ENCODE measurements around the gene LZTS2. TPM values are rescaled to one million over a fixed set of nuclear protein-coding genes. Genes with fewer than 3 reads are reported as not detected.
A peak's percentile ranks its signal among the peaks of the same experiment; 100 is the strongest.

Gene LZTS2
- total and polyA plus RNA-seq, 2 experiments from 2014 or later = 73.6 to 90.7 TPM

DNA sequence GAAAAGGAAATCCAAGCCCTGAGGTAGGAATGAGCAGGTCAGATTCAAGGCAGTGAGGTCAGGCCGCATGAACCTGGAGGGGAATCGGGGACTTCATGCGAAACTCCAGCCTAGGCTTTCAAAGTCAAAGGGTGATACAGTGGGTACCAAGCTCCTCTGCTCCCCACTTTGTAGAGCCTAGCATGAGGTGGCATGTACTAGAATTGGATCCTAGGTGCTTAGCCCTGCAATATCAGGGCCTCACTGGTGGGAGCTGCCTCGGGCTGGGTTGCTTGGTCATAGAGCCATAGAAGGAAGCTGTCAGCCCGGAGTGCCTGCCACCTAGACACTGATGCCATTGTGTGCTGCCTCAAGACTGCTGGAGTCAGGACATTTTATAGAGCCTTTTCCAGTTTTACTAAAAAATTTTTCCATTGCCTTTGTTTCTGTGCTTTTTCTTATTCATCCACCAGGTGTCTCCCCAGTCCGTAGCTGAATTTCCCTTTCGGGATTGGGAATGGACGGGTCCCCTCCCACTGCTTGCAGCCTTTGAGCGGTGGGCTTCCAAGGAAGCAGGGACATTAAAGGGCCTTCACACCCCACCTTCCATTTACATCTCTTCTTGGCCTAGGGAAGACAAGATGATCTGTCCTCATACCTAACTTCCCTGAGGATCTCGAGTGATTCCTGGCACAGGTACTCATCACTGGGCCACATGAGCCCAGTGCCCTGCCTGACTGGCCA lies 5.5 kb upstream of the LZTS2 start:
- H4K20me1 ChIP-seq (ENCODE audit: insufficient read depth, poor library complexity, severe bottlenecking) = no peaks in the 10 kb centered on the region
- no peaks in the 10 kb centered on the region for H3K27me3 ChIP-seq
- DNase-seq (ENCODE audit: low spot score) = peak; percentile 66
- H3K9me2 ChIP-seq (replicated peaks; ENCODE audit: insufficient read depth) = no peaks in the 10 kb centered on the region
- no peaks in the 10 kb centered on the region for H3K9me3 ChIP-seq (ENCODE audit: low read depth)
- H3K4me1 ChIP-seq (ENCODE audit: insufficient read depth) = peaks cover 21% of the 10 kb centered on the region
- TF ChIP-seq, protein P1, sequence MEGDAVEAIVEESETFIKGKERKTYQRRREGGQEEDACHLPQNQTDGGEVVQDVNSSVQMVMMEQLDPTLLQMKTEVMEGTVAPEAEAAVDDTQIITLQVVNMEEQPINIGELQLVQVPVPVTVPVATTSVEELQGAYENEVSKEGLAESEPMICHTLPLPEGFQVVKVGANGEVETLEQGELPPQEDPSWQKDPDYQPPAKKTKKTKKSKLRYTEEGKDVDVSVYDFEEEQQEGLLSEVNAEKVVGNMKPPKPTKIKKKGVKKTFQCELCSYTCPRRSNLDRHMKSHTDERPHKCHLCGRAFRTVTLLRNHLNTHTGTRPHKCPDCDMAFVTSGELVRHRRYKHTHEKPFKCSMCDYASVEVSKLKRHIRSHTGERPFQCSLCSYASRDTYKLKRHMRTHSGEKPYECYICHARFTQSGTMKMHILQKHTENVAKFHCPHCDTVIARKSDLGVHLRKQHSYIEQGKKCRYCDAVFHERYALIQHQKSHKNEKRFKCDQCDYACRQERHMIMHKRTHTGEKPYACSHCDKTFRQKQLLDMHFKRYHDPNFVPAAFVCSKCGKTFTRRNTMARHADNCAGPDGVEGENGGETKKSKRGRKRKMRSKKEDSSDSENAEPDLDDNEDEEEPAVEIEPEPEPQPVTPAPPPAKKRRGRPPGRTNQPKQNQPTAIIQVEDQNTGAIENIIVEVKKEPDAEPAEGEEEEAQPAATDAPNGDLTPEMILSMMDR (IDR thresholded peaks at IDR 0.05; ENCODE audit: poor library complexity) = peak; percentile 83
- TF ChIP-seq EZH2phosphoT487 (IDR thresholded peaks at IDR 0.05; ENCODE audit: low read depth, severe bottlenecking, unreplicated experiment) (no peak), EZH2 (IDR thresholded peaks at IDR 0.05; ENCODE audit: borderline replicate concordance) (no peak)
- no peak overlapping the region for H2AFZ ChIP-seq
- peaks cover 7% of the 10 kb centered on the region for H3K79me2 ChIP-seq
- H3K27ac ChIP-seq = peak overlapping the region; percentile 99
- H3K4me3 ChIP-seq = no peak overlapping the region
- 50% methylated on average over 10 of the region's 10 CpGs for WGBS (ENCODE audit: low lambda C conversion rate, missing lambda C conversion rate)
- H3K4me2 ChIP-seq = no peak overlapping the region
- no peaks in the 10 kb centered on the region for H3K36me3 ChIP-seq (replicated peaks; ENCODE audit: insufficient read depth, low read depth)

DNA sequence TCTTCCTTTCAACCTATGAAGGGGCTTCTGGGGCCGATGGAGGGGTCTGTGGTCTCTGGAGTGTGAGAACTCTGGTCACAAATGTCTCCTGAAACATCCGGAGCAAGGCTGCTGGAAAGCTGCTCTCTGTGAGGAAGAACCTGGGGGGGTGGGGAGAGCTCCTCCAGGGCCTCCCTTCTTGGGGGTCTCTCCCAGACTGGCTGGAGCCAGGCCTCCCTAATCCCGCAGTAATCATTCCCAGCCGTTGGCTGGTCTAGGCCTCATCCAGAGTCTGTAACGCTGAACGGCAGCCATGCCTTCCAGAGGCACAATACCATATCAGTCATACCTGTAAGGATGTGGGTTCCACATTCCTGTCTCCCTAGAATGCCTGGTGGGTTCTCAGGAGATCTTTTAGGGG lies 4.4 kb upstream of the LZTS2 start:
- 46% methylated on average over 5 of the region's 6 CpGs for WGBS (ENCODE audit: low lambda C conversion rate, missing lambda C conversion rate)
- no peak for TF ChIP-seq EZH2phosphoT487 (IDR thresholded peaks at IDR 0.05; ENCODE audit: low read depth, severe bottlenecking, unreplicated experiment)
- no peak for TF ChIP-seq EZH2 (IDR thresholded peaks at IDR 0.05; ENCODE audit: borderline replicate concordance)
- TF ChIP-seq, protein P1 (IDR thresholded peaks at IDR 0.05; ENCODE audit: poor library complexity) = no peak
- Histone ChIP-seq H3K4me1 (ENCODE audit: insufficient read depth) (peaks cover 21% of the 10 kb centered on the region), H3K4me3 (no peak overlapping the region), H4K20me1 (ENCODE audit: insufficient read depth, poor library complexity, severe bottlenecking) (no peaks in the 10 kb centered on the region), H3K36me3 (replicated peaks; ENCODE audit: insufficient read depth, low read depth) (no peaks in the 10 kb centered on the region), H3K9me2 (replicated peaks; ENCODE audit: insufficient read depth) (no peaks in the 10 kb centered on the region), H3K27ac (peak overlapping the region; percentile 99), H3K27me3 (no peaks in the 10 kb centered on the region), H3K79me2 (peaks cover 5% of the 10 kb centered on the region), H3K9me3 (ENCODE audit: low read depth) (no peaks in the 10 kb centered on the region), H2AFZ (no peak overlapping the region), H3K4me2 (no peak overlapping the region)
- DNase-seq (ENCODE audit: low spot score) = peak; percentile 59

DNA sequence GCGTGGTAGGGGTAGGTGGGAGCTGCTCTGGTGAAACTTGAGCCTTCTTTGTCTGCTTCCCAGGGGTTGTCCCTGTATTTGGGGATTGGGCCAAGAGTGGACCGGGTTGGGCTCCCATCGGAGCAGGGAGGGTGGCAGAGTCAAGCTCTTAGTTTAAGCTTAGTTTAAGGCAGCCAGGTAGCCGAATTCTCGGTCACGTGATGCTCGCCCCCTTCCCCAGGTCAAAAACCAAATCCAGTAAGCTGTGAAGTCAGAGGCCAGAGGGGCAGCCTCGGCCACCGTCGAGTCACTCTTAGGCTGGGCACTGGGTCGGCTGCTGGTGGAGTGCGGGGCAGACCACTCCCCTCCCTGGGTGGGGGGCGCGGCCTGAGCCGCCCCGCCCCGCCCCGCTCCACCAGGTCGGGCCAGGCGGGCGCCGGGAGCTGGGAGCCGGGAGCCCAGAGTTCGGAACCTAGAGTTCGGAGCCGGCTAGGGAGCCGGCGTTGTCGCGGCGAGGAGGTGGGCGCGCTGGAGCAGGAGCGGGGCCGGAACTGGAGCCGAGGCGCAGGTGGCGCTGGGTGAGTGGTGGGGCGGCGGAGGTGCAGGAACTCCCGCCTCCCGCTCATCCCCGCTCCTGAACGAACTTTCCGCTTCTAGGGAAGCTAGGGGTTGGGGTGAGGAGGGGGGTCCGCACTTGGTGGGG lies 2.8 kb upstream of the LZTS2 start:
- 7% methylated on average over 30 of the region's 46 CpGs for WGBS (ENCODE audit: low lambda C conversion rate, missing lambda C conversion rate)
- DNase-seq (ENCODE audit: low spot score) = peak; percentile 70

More for the DNA sequence above, 2.8 kb upstream of the LZTS2 start:
- TF ChIP-seq, protein P1 (IDR thresholded peaks at IDR 0.05; ENCODE audit: poor library complexity) = no peak
- no peak for TF ChIP-seq EZH2 (IDR thresholded peaks at IDR 0.05; ENCODE audit: borderline replicate concordance)
- no peak for TF ChIP-seq EZH2phosphoT487 (IDR thresholded peaks at IDR 0.05; ENCODE audit: low read depth, severe bottlenecking, unreplicated experiment)
- H3K4me1 ChIP-seq (ENCODE audit: insufficient read depth) = peaks cover 31% of the 10 kb centered on the region
- peak overlapping the region; percentile 99 for H3K27ac ChIP-seq
- H3K79me2 ChIP-seq = peaks cover 20% of the 10 kb centered on the region
- H4K20me1 ChIP-seq (ENCODE audit: insufficient read depth, poor library complexity, severe bottlenecking) = peaks cover 3% of the 10 kb centered on the region
- peak overlapping the region; percentile 80 for H2AFZ ChIP-seq
- H3K9me3 ChIP-seq (ENCODE audit: low read depth) = no peaks in the 10 kb centered on the region
- H3K27me3 ChIP-seq = no peaks in the 10 kb centered on the region
- H3K4me3 ChIP-seq = peak overlapping the region; percentile 92
- H3K4me2 ChIP-seq = peak overlapping the region; percentile 95
- no peaks in the 10 kb centered on the region for H3K9me2 ChIP-seq (replicated peaks; ENCODE audit: insufficient read depth)
- H3K36me3 ChIP-seq (replicated peaks; ENCODE audit: insufficient read depth, low read depth) = no peaks in the 10 kb centered on the region

Data from hepatocyte (in vitro differentiated cells).